Ovary (tissue), 9 donors: ENCODE results near the gene CFH. TPM values are rescaled to one million over a fixed set of nuclear protein-coding genes. Genes with fewer than 3 reads are reported as not detected.

Source experiments
- DNase-seq, 5 donors: peaks; one replicate each; pipeline ENCODE4 v3.0.0-alpha.2; 2019 to 2020
- H3K27ac ChIP-seq, 2 donors: fragments of 200-600 bp; one replicate each; pipeline versions ENCODE4 v1.5.1 to v1.8.0; 2019 to 2022
- H3K27me3 ChIP-seq: fragments of 200-600 bp; one replicate; pipeline ENCODE4 v1.8.0; 2022
- H3K36me3 ChIP-seq: fragments of 200-600 bp; sonication (generic); one replicate; pipeline ENCODE4 v1.5.1; 2019
- H3K4me1 ChIP-seq: one replicate; pipeline ENCODE4 v1.8.1; 2013; ENCODE audit warnings: mild to moderate bottlenecking, moderate library complexity; ENCODE audit not compliant: insufficient read depth
- H3K4me3 ChIP-seq: fragments of 200-600 bp; sonication (generic); one replicate; pipeline ENCODE4 v1.5.1; 2017
- H3K9me3 ChIP-seq, 2 donors: fragments of 200-600 bp in 1 of 2; sonication (generic) in 1 of 2; one replicate each; pipeline versions ENCODE4 v1.5.1 to v1.8.1; 2013 to 2019; ENCODE audit warnings: mild to moderate bottlenecking in 1 of 2, moderate library complexity in 1 of 2
- CTCF ChIP-seq, 3 donors: fragments of 450-650 bp in 2 of 3; fragments of 200-600 bp in 1 of 3; IDR thresholded peaks; one replicate each; pipeline versions ENCODE4 v1.5.1 to v1.8.0; 2016 to 2022; ENCODE audit warnings: antibody characterized with exemption in 3 of 3, mild to moderate bottlenecking in 1 of 3
- EP300 ChIP-seq: sonication (generic); formaldehyde crosslinking; IDR thresholded peaks from one replicate; pipeline ENCODE4 v1.6.1; 2017; ENCODE audit warnings: antibody characterized with exemption
- POLR2A ChIP-seq: fragments of 450-650 bp; IDR thresholded peaks from one replicate; pipeline ENCODE4 v1.6.1; 2017; ENCODE audit warnings: antibody characterized with exemption, mild to moderate bottlenecking, moderate library complexity
- WGBS, 3 donors: extraction: QIAGEN DNeasy Blood & Tissue Kit in 1 of 3; methylation state at CpG; one replicate each; pipeline versions ENCODE4 v1.1.5 to v1.1.7; 2013 to 2017; 5-methylcytosine and 5-hydroxymethylcytosine counted together
- intact Hi-C, 4 donors: fragments of 100-400 bp; cut with DNase I; formaldehyde crosslinking; loops; one replicate each; pipeline versions ENCODE4 v1.11.0 to v1.15.1; 2022 to 2023
- polyA plus RNA-seq, 2 donors: library from polyadenylated mRNA; stranded (reverse); fragments of 200-250 nt in 1 of 2; fragments of 350-450 nt in 1 of 2; fragmentation: Illumina TruSeq in 1 of 2; extraction: RNeasy Lipid Tissue Mini Kit (QIAGEN cat#74804) in 1 of 2; gene quantifications; one replicate each; pipeline ENCODE4 v1.2.3, GENCODE V29; 2013 to 2014
- total RNA-seq, 7 donors: library from RNA; depleted of rRNA in 2 of 7; stranded (reverse); fragments of >200 nt in 2 of 7; fragmentation: NEBNext Ultra II Directional in 3 of 7; extraction: Animal tissue kit (Norgen Biotek cat#: 25700) in 3 of 7; gene quantifications; one replicate each; pipeline versions ENCODE4 v1.1.0 to v1.2.4, GENCODE V29; 2016 to 2023
- donor health status: DM: no; HTN: no; CAD: no; lungs with moderate emphysema.
- donor health status: DM: no; HTN: no; CAD: no.
- donor health status: Bipolar disorder and iron deficiency.
- donor health status: DM: yes; HTN: yes; CAD: no.
- donor health status: DM: no; HTN: no; CAD: no.
- donor health status: DM: yes; HTN: yes; CAD: no.

The CFH gene
- total and polyA plus RNA-seq, 9 donors = 95.4 to 438 (median 271) TPM

- H3K4me3 ChIP-seq = peak within 1 kb of the TSS; percentile 37
- 1 to 3% (median 2%) methylated on average over 42 to 43 of the region's 43 CpGs for WGBS, 3 donors
- intact Hi-C loops = loop anchor here in 1 of 4 donors (10.0 kb wide), 1 partner anchor 46 kb away; the partner anchor contains the start of gene CFH
- H3K9me3 ChIP-seq = no peaks in the 10 kb centered on the region
- peaks cover 3% of the 10 kb centered on the region for H3K4me1 ChIP-seq
- H3K27me3 ChIP-seq = no peaks in the 10 kb centered on the region
- DNase-seq = peak; percentile 80 to 88 (median 86)
- TF ChIP-seq POLR2A (peak; percentile 40), EP300 (no peak), CTCF (IDR thresholded peaks at IDR 0.05) (peak in 2 of 3 donors; percentile 15 to 24)
- H3K27ac ChIP-seq = peak within 1 kb of the TSS; percentile 72 to 89
- H3K36me3 ChIP-seq = no peaks in the 10 kb centered on the region
Measured at GRCh38 chr1:196608390-196609369, 43.2 kb upstream of the CFH start, which contains the start of gene KCNT2. TSS of gene KCNT2 (minus strand) at chr1:196608440. CDS start at chr1:196608309, 131 bp downstream.

- DNase-seq = peak in 1 of 5 donors; percentile 46
- peak overlapping the region; percentile 72 to 89 for H3K27ac ChIP-seq
- no peaks in the 10 kb centered on the region for H3K27me3 ChIP-seq
- intact Hi-C loops = loop anchor here in 1 of 4 donors (10.0 kb wide), 1 partner anchor 45 kb away; the partner anchor contains the start of gene CFH
- no peak overlapping the region for H3K4me3 ChIP-seq
- WGBS, 3 donors = 35 to 43% (median 35%) methylated on average over 10 of the region's 10 CpGs
- H3K4me1 ChIP-seq = peaks cover 3% of the 10 kb centered on the region
- H3K36me3 ChIP-seq = no peaks in the 10 kb centered on the region
- no peaks in the 10 kb centered on the region for H3K9me3 ChIP-seq
- TF ChIP-seq EP300 (no peak), CTCF (IDR thresholded peaks at IDR 0.05) (peak in 1 of 3 donors; percentile 3)
Measured at GRCh38 chr1:196609370-196609737, 42.5 kb upstream of the CFH start.

GRCh38 chr1:196611873-196612272 lies 40.0 kb upstream of the CFH start:
- Histone ChIP-seq H3K36me3 (no peaks in the 10 kb centered on the region), H3K9me3 (no peaks in the 10 kb centered on the region), H3K4me1 (no peaks in the 10 kb centered on the region), H3K27me3 (no peaks in the 10 kb centered on the region), H3K27ac (no peak overlapping the region), H3K4me3 (no peak overlapping the region)
- WGBS, 3 donors = 82 to 93% (median 91%) methylated on average over 3 of the region's 3 CpGs
- TF ChIP-seq EP300 (no peak), CTCF (IDR thresholded peaks at IDR 0.05) (no peak), POLR2A (no peak)
- DNase-seq = no peak
- intact Hi-C loops = no loop called here

- no peak overlapping the region for H3K27ac ChIP-seq
- TF ChIP-seq CTCF (IDR thresholded peaks at IDR 0.05) (no peak), EP300 (no peak), POLR2A (no peak)
- no peaks in the 10 kb centered on the region for H3K9me3 ChIP-seq
- intact Hi-C loops = no loop called here
- 94 to 96% (median 95%) methylated on average over 2 of the region's 2 CpGs for WGBS, 3 donors
- H3K27me3 ChIP-seq = no peaks in the 10 kb centered on the region
- DNase-seq = no peak
- H3K4me3 ChIP-seq = no peak overlapping the region
- no peaks in the 10 kb centered on the region for H3K4me1 ChIP-seq
- H3K36me3 ChIP-seq = no peaks in the 10 kb centered on the region
Measured at GRCh38 chr1:196619721-196620120, 32.1 kb upstream of the CFH start.
